Body of pancreas (tissue), 4 donors: ENCODE data around the gene ACTN4. TPM values are rescaled to one million over a fixed set of nuclear protein-coding genes. Genes with fewer than 3 reads are reported as not detected.

Experiments used
- ATAC-seq: fragments of 150-250 bp; one replicate; pipeline ENCODE4 v1.9.1; 2016
- DNase-seq, 4 donors: peaks; one replicate each; pipeline ENCODE4 v3.0.0-alpha.2; 2019
- H3K27ac ChIP-seq, 4 donors: fragments of 200-600 bp; sonication (generic); 1 replicate in 3 of 4; 2 replicates in 1 of 4; pipeline versions ENCODE4 v1.5.1 to v1.6.1; 2016 to 2019; ENCODE audit warnings: mild to moderate bottlenecking in 1 of 4, mixed read lengths in 1 of 4, moderate library complexity in 1 of 4
- H3K27me3 ChIP-seq, 2 donors: fragments of 200-600 bp; sonication (generic); one replicate each; pipeline ENCODE4 v1.6.0; 2016; ENCODE audit warnings: mild to moderate bottlenecking in 1 of 2
- H3K36me3 ChIP-seq, 2 donors: fragments of 200-600 bp; sonication (generic); replicated peaks in 1 of 2; 2 replicates each; pipeline ENCODE4 v1.5.1; 2016; ENCODE audit warnings: low read depth in 2 of 2; ENCODE audit not compliant: insufficient read depth in 1 of 2
- H3K4me1 ChIP-seq: fragments of 200-600 bp; sonication (generic); one replicate; pipeline ENCODE4 v1.6.0; 2016
- H3K4me3 ChIP-seq, 2 donors: fragments of 200-600 bp; sonication (generic); 1 replicate in 1 of 2; 2 replicates in 1 of 2; pipeline ENCODE4 v1.5.1; 2016 to 2019
- H3K9me3 ChIP-seq, 3 donors: fragments of 200-600 bp; sonication (generic); 1 replicate in 2 of 3; 2 replicates in 1 of 3; pipeline ENCODE4 v1.5.1; 2016
- CTCF ChIP-seq, 7 experiments: fragments of 450-650 bp in 4 of 7; fragments of 200-600 bp in 3 of 7; sonication (generic) in 3 of 7; IDR thresholded peaks; one replicate each; pipeline ENCODE4 v1.5.1; 2016 to 2019; ENCODE audit warnings: antibody characterized with exemption in 7 of 7
- POLR2A ChIP-seq, 3 donors: fragments of 450-650 bp; IDR thresholded peaks; one replicate each; pipeline ENCODE4 v1.6.1; 2016; ENCODE audit warnings: antibody characterized with exemption in 3 of 3, mild to moderate bottlenecking in 2 of 3
- WGBS, 2 donors: methylation state at CpG; one replicate each; pipeline ENCODE4 v1.1.5; 2017; 5-methylcytosine and 5-hydroxymethylcytosine counted together
- intact Hi-C: fragments of 100-400 bp; cut with DNase I; formaldehyde crosslinking; loops from one replicate; pipeline ENCODE4 v1.15.1; 2023
- total RNA-seq, 2 donors: library from RNA; depleted of rRNA; stranded (reverse); fragments of >200 nt; gene quantifications; one replicate each; pipeline ENCODE4 v1.1.0, GENCODE V29; 2016

ACTN4 gene
- total RNA-seq, 2 donors from 2014 or later, result 143 to 148 TPM

GRCh38 chr19:38773469-38774177 lies 126.2 kb downstream of the ACTN4 start, which contains the start of gene LGALS7:
TSS of gene LGALS7 (minus strand) at chr19:38773517. CDS start at chr19:38773492, 25 bp downstream.
- 59 to 85% methylated on average over 4 to 11 of the region's 14 CpGs for whole genome bisulfite sequencing, 2 donors
- H3K36me3 ChIP-seq, result no peaks in the 10 kb centered on the region
- H3K4me3 ChIP-seq, result no peak within 1 kb of the TSS
- no peak within 1 kb of the TSS for H3K27ac ChIP-seq
- H3K27me3 ChIP-seq, result no peaks in the 10 kb centered on the region
- intact Hi-C loops, result no loop called here
- DNase-seq (no peak), ATAC-seq (no peak)
- peaks cover 4% of the 10 kb centered on the region for H3K4me1 ChIP-seq
- no peaks in the 10 kb centered on the region for H3K9me3 ChIP-seq
- no peak for TF ChIP-seq CTCF (IDR thresholded peaks at IDR 0.05)
- no peak for TF ChIP-seq POLR2A (IDR thresholded peaks at IDR 0.05)

- intact Hi-C loops, result no loop called here
- no peak overlapping the region for H3K27ac ChIP-seq
- no peaks in the 10 kb centered on the region for H3K9me3 ChIP-seq
- no peaks in the 10 kb centered on the region for H3K36me3 ChIP-seq
- peaks cover 4% of the 10 kb centered on the region for H3K4me1 ChIP-seq
- TF ChIP-seq POLR2A (IDR thresholded peaks at IDR 0.05) (no peak), CTCF (IDR thresholded peaks at IDR 0.05) (no peak)
- WGBS, 2 donors, result 76 to 83% methylated on average over 8 to 12 of the region's 13 CpGs
- no peaks in the 10 kb centered on the region for H3K27me3 ChIP-seq
- DNase-seq (no peak), ATAC-seq (no peak)
- no peak overlapping the region for H3K4me3 ChIP-seq
Measured at GRCh38 chr19:38774181-38774950, 126.9 kb downstream of the ACTN4 start.

GRCh38 chr19:38778733-38779132 lies 131.3 kb downstream of the ACTN4 start:
- no peaks in the 10 kb centered on the region for H3K36me3 ChIP-seq
- H3K9me3 ChIP-seq, result no peaks in the 10 kb centered on the region
- 47 to 61% methylated on average over 7 of the region's 7 CpGs for WGBS, 2 donors
- H3K4me3 ChIP-seq, result no peak overlapping the region
- TF ChIP-seq CTCF (IDR thresholded peaks at IDR 0.05) (no peak), POLR2A (IDR thresholded peaks at IDR 0.05) (no peak)
- no peak for ATAC-seq
- no peaks in the 10 kb centered on the region for H3K4me1 ChIP-seq
- DNase-seq, result no peak
- no peaks in the 10 kb centered on the region for H3K27me3 ChIP-seq
- intact Hi-C loops, result no loop called here
- no peak overlapping the region for H3K27ac ChIP-seq

- H3K4me1 ChIP-seq, result peaks cover 7% of the 10 kb centered on the region
- TF ChIP-seq POLR2A (IDR thresholded peaks at IDR 0.05) (no peak), CTCF (IDR thresholded peaks at IDR 0.05) (no peak)
- no peaks in the 10 kb centered on the region for H3K9me3 ChIP-seq
- H3K27ac ChIP-seq, result no peak overlapping the region
- H3K36me3 ChIP-seq, result no peaks in the 10 kb centered on the region
- ATAC-seq, result no peak
- 67% methylated on average over 7 of the region's 7 CpGs for WGBS, 2 donors
- no peak overlapping the region for H3K4me3 ChIP-seq
- H3K27me3 ChIP-seq, result no peaks in the 10 kb centered on the region
- no peak for DNase-seq
- intact Hi-C loops, result no loop called here
Measured at GRCh38 chr19:38780443-38780842, 133.0 kb downstream of the ACTN4 start.
